GM12878 (cell line): ENCODE data around the gene SCAF8. TPM values are rescaled to one million over a fixed set of nuclear protein-coding genes. Genes with fewer than 3 reads are reported as not detected.

Experiments used
- ATAC-seq: fragments of 200-7000 bp; cut with Tn5 transposase; 3 replicates; pipeline ENCODE4 v1.9.1; 2020; ENCODE audit warnings: mild to moderate bottlenecking, moderate library complexity
- BruUV-seq: library from RNA; stranded (reverse); fragments of 400-500 nt; replicated peaks from 2 replicates; lab custom pipeline; 2021; lab: Mats Ljungman, UMichigan
- CTCF ChIA-PET: fragments of 300-600 bp; sonication (Branson Sonifier 250); formaldehyde crosslinking; extraction: SDS; loops from one replicate; lab custom pipeline; 2021; ENCODE audit warnings: inconsistent platforms; lab: Yijun Ruan, JAX
- POLR2A ChIA-PET: fragments of 350-600 bp; formaldehyde crosslinking; extraction: SDS; loops from one replicate; lab custom pipeline; 2021; ENCODE audit warnings: inconsistent platforms; lab: Charles Lee
- RAD21 ChIA-PET: fragments of 300-600 bp; sonication (Branson Sonifier 250); formaldehyde crosslinking; loops from one replicate; lab custom pipeline; 2023; ENCODE audit warnings: antibody characterized with exemption; ENCODE audit not compliant: unreplicated experiment; lab: Charles Lee
- SMC1A ChIA-PET: fragments of 300-600 bp; sonication (Branson Sonifier 250); formaldehyde crosslinking; loops from one replicate; lab custom pipeline; 2023; ENCODE audit not compliant: unreplicated experiment, uncharacterized antibody; lab: Charles Lee
- DNase-seq: peaks from one replicate; pipeline ENCODE4 v3.0.0-alpha.2; 2011; ENCODE audit warnings: low read depth, low spot score
- FAIRE-seq: peaks from 3 replicates; lab custom pipeline; 2011; peaks lifted over from hg19 to GRCh38; lab: Jason Lieb, UNC
- H2AFZ ChIP-seq: 2 replicates; pipeline ENCODE4 v1.6.0; 2011; ENCODE audit warnings: low read depth, low read length, control low read depth; ENCODE audit not compliant: control insufficient read depth
- H3K27ac ChIP-seq: 2 replicates; pipeline ENCODE4 v1.5.1; 2011; ENCODE audit warnings: control low read depth; ENCODE audit not compliant: control insufficient read depth, insufficient read depth
- H3K27me3 ChIP-seq, 2 experiments: replicated peaks in 1 of 2; 2 replicates each; pipeline versions ENCODE4 v1.6.0 to v1.6.1; 2011; ENCODE audit warnings: low read length in 1 of 2; ENCODE audit not compliant: control insufficient read depth in 2 of 2, insufficient read depth in 2 of 2
- H3K36me3 ChIP-seq, 2 experiments: 2 replicates each; pipeline ENCODE4 v1.5.1; 2011; ENCODE audit warnings: low read length in 1 of 2; ENCODE audit not compliant: control insufficient read depth in 2 of 2, insufficient read depth in 2 of 2
- H3K4me1 ChIP-seq: 2 replicates; pipeline ENCODE4 v1.6.1; 2011; ENCODE audit warnings: mild to moderate bottlenecking, low read length, moderate library complexity, mixed read lengths; ENCODE audit not compliant: control insufficient read depth, insufficient read depth
- H3K4me2 ChIP-seq: 2 replicates; pipeline ENCODE4 v1.6.0; 2011; ENCODE audit warnings: control low read depth; ENCODE audit not compliant: control insufficient read depth, insufficient read depth
- H3K4me3 ChIP-seq: fragments of 200-600 bp; sonication (generic); 2 replicates; pipeline ENCODE4 v1.5.1; 2016
- H3K79me2 ChIP-seq: 2 replicates; pipeline ENCODE4 v1.6.0; 2011; ENCODE audit warnings: low read length; ENCODE audit not compliant: control insufficient read depth, insufficient read depth
- H3K9ac ChIP-seq: 2 replicates; pipeline ENCODE4 v1.8.0; 2011; ENCODE audit warnings: low read length, control low read depth, mixed read lengths; ENCODE audit not compliant: control insufficient read depth, insufficient read depth
- H3K9me3 ChIP-seq: replicated peaks from 3 replicates; pipeline ENCODE4 v1.5.1; 2011; ENCODE audit warnings: mild to moderate bottlenecking, low read length; ENCODE audit not compliant: control insufficient read depth, insufficient read depth
- H4K20me1 ChIP-seq: 2 replicates; pipeline ENCODE4 v1.6.0; 2011; ENCODE audit not compliant: control insufficient read depth, insufficient read depth
- BMI1 ChIP-seq: fragments of 450-650 bp; IDR thresholded peaks from 2 replicates; pipeline ENCODE4 v1.6.1; 2016; ENCODE audit warnings: mild to moderate bottlenecking, moderate library complexity, borderline replicate concordance
- CBFB ChIP-seq: IDR thresholded peaks from 2 replicates; pipeline ENCODE4 v1.6.1; 2016; ENCODE audit warnings: antibody characterized with exemption, low read depth
- CREB1 ChIP-seq: IDR thresholded peaks from 2 replicates; pipeline ENCODE4 v1.6.1; 2012; ENCODE audit warnings: low read depth, mild to moderate bottlenecking, inconsistent platforms
- ETV6 ChIP-seq, 2 experiments: fragments of 450-650 bp in 1 of 2; IDR thresholded peaks in 1 of 2; conservative IDR thresholded peaks in 1 of 2; 2 replicates each; pipeline ENCODE4 v1.6.1; 2014; ENCODE audit warnings: antibody characterized with exemption in 1 of 2, borderline replicate concordance in 1 of 2, low read depth in 1 of 2, mild to moderate bottlenecking in 1 of 2, moderate library complexity in 1 of 2
- GABPA ChIP-seq: IDR thresholded peaks from 2 replicates; pipeline ENCODE4 v1.6.1; 2014; ENCODE audit warnings: antibody characterized with exemption, low read depth, mild to moderate bottlenecking, inconsistent platforms
- HDAC2 ChIP-seq: fragments of 200-600 bp; sonication (generic); IDR thresholded peaks from 2 replicates; pipeline ENCODE4 v1.6.1; 2017
- IRF5 ChIP-seq: fragments of 450-650 bp; IDR thresholded peaks from 2 replicates; pipeline ENCODE4 v1.6.1; 2017; ENCODE audit warnings: borderline replicate concordance
- NBN ChIP-seq: fragments of 450-650 bp; IDR thresholded peaks from 2 replicates; pipeline ENCODE4 v1.6.1; 2016
- NR2C1 ChIP-seq: fragments of 450-650 bp; IDR thresholded peaks from 2 replicates; pipeline ENCODE4 v1.6.1; 2017; ENCODE audit warnings: antibody characterized with exemption, mild to moderate bottlenecking, moderate library complexity
- NR2C2 ChIP-seq: IDR thresholded peaks from 2 replicates; pipeline ENCODE4 v1.6.1; 2011; ENCODE audit warnings: borderline replicate concordance, low read depth; ENCODE audit not compliant: control insufficient read depth, insufficient read length
- RUNX3 ChIP-seq: IDR thresholded peaks from 2 replicates; pipeline ENCODE4 v1.6.1; 2012; ENCODE audit warnings: low read length, inconsistent platforms
- SIN3A ChIP-seq: IDR thresholded peaks from 2 replicates; pipeline ENCODE4 v1.6.1; 2012; ENCODE audit warnings: low read depth, low read length, improper control_type of control experiment
- USF2 ChIP-seq: IDR thresholded peaks from 2 replicates; pipeline ENCODE4 v1.6.1; 2011; ENCODE audit warnings: low read depth, low read length, improper control_type of control experiment, borderline replicate concordance
- WRNIP1 ChIP-seq: IDR thresholded peaks from 2 replicates; pipeline ENCODE4 v1.6.1; 2011; ENCODE audit warnings: low read depth, low read length, improper control_type of control experiment, borderline replicate concordance
- ZSCAN29 ChIP-seq: fragments of 450-650 bp; IDR thresholded peaks from 2 replicates; pipeline ENCODE4 v1.6.1; 2017; ENCODE audit warnings: mild to moderate bottlenecking, moderate library complexity
- WGBS: methylation state at CpG from one replicate; pipeline ENCODE4 v1.1.6; 2016; ENCODE audit warnings: low lambda C conversion rate; ENCODE audit not compliant: insufficient replicate concordance, insufficient coverage; ENCODE audit errors: missing lambda C conversion rate; 5-methylcytosine and 5-hydroxymethylcytosine counted together
- in situ Hi-C: fragments of 300-500 bp; cut with MboI; formaldehyde crosslinking; loops from 9 replicates; pipeline ENCODE4 v1.14.3; 2018; ENCODE audit warnings: mixed read lengths
- intact Hi-C: fragments of 100-400 bp; cut with micrococcal nuclease; formaldehyde crosslinking; loops from one replicate; pipeline ENCODE4 v1.14.2; 2022; ENCODE audit not compliant: unreplicated experiment
- polyA plus RNA-seq, 11 experiments: library from polyadenylated mRNA; depleted of rRNA in 4 of 11; unstranded in 6 of 11; stranded (reverse) in 5 of 11; fragments of >200 nt; fragmentation: Nextera tagmentation in 4 of 11; fragmentation: Illumina TruSeq in 1 of 11; extraction: Ambion mirVana in 4 of 11; extraction: Trizol in 1 of 11; gene quantifications; 1 replicate in 1 of 11; 2 replicates in 10 of 11; pipeline versions ENCODE4 v1.2.1 to v1.2.3, GENCODE V29; 2011 to 2016; ENCODE audit warnings: inconsistent platforms in 2 of 11, missing spikeins in 2 of 11, low read depth in 1 of 11
- total RNA-seq, 4 experiments: library from RNA; depleted of rRNA in 3 of 4; stranded (reverse); fragments of >200 nt in 3 of 4; fragmentation: Illumina TruSeq in 1 of 4; extraction: Trizol in 1 of 4; gene quantifications; 2 replicates each; pipeline versions ENCODE4 v1.2.1 to v1.2.3, GENCODE V29; 2013 to 2021
- TF ChIP-seq, protein P1 (sequence below): IDR thresholded peaks from 2 replicates; pipeline ENCODE4 v1.6.1; 2011; ENCODE audit warnings: low read depth, mild to moderate bottlenecking, low read length, moderate library complexity, borderline replicate concordance; ENCODE audit errors: extremely low read depth

SCAF8 gene
- total and polyA plus RNA-seq, 10 of the 15 experiments (the other 5 are each of a cell fraction or from before 2014, with no cell fraction given) = 8.1 to 28.8 (median 15.9) TPM

GRCh38 chr6:154822947-154823558 is 89.8 kb downstream of the SCAF8 start:
- Histone ChIP-seq H3K27ac (no peak overlapping the region), H4K20me1 (no peaks in the 10 kb centered on the region), H3K4me1 (no peaks in the 10 kb centered on the region), H3K36me3 (peaks cover 5 to 27% of the 10 kb centered on the region in 2 experiments), H3K9ac (no peak overlapping the region), H3K79me2 (no peaks in the 10 kb centered on the region), H3K9me3 (no peaks in the 10 kb centered on the region), H3K4me2 (no peak overlapping the region), H2AFZ (no peak overlapping the region), H3K4me3 (no peak overlapping the region), H3K27me3 (no peaks in the 10 kb centered on the region)
- no peak for DNase-seq
- in situ Hi-C loops (no loop called here), intact Hi-C loops (no loop called here)
- ChIA-PET POLR2A (no interaction called here), CTCF (no interaction called here), RAD21 (no interaction called here), SMC1A (no interaction called here)
- peak; percentile 49 for FAIRE-seq
- no TSS peak for BruUV-seq
- WGBS = 100% methylated on average over 2 of the region's 2 CpGs
- no peak for TF ChIP-seq NBN
- TF ChIP-seq HDAC2 = no peak
- no peak for TF ChIP-seq GABPA
- no peak for TF ChIP-seq ETV6 (conservative IDR thresholded peaks at IDR 0.05 in 1 of 2, IDR thresholded peaks at IDR 0.05 in 1 of 2; ENCODE audit: borderline replicate concordance in 1 of 2, low read depth in 1 of 2)
- no peak for TF ChIP-seq NR2C2
- TF ChIP-seq SIN3A = no peak
- TF ChIP-seq RUNX3 = no peak
- TF ChIP-seq, protein P1, sequence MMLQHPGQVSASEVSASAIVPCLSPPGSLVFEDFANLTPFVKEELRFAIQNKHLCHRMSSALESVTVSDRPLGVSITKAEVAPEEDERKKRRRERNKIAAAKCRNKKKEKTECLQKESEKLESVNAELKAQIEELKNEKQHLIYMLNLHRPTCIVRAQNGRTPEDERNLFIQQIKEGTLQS = no peak
- TF ChIP-seq ZSCAN29 = no peak
- TF ChIP-seq NR2C1 = no peak
- no peak for TF ChIP-seq BMI1
- no peak for TF ChIP-seq CREB1
- TF ChIP-seq IRF5 = no peak
- TF ChIP-seq USF2 = no peak
- TF ChIP-seq WRNIP1 = no peak
- no peak for TF ChIP-seq CBFB
- ATAC-seq = no peak
